Smooth muscle cell (in vitro differentiated cells): ENCODE measurements around the gene PSMD4. TPM values are rescaled to one million over a fixed set of nuclear protein-coding genes. Genes with fewer than 3 reads are reported as not detected.

Experiments
- DNase-seq: peaks from one replicate; lab custom pipeline; 2025; ENCODE audit not compliant: unreplicated experiment; lab: John Stamatoyannopoulos, UW
- H2AFZ ChIP-seq: fragments of 200-600 bp; sonication (generic); 2 replicates; pipeline ENCODE4 v1.6.0; 2016; ENCODE audit warnings: antibody characterized with exemption, low read depth, mild to moderate bottlenecking
- H3F3A ChIP-seq: fragments of 200-600 bp; sonication (generic); 2 replicates; pipeline ENCODE4 v1.6.0; 2017; ENCODE audit warnings: antibody characterized with exemption, low read depth
- H3K27ac ChIP-seq: fragments of 200-600 bp; sonication (generic); 2 replicates; pipeline ENCODE4 v1.5.1; 2016; ENCODE audit warnings: low read depth, mild to moderate bottlenecking
- H3K27me3 ChIP-seq: fragments of 200-600 bp; sonication (generic); 2 replicates; pipeline ENCODE4 v1.6.1; 2016; ENCODE audit warnings: low read depth, mild to moderate bottlenecking
- H3K36me3 ChIP-seq: fragments of 200-600 bp; sonication (generic); 2 replicates; pipeline ENCODE4 v1.5.1; 2016; ENCODE audit warnings: low read depth
- H3K4me1 ChIP-seq: fragments of 200-600 bp; sonication (generic); 2 replicates; pipeline ENCODE4 v1.5.1; 2016; ENCODE audit warnings: low read depth
- H3K4me2 ChIP-seq: fragments of 200-600 bp; sonication (generic); 2 replicates; pipeline ENCODE4 v1.6.0; 2016; ENCODE audit warnings: mild to moderate bottlenecking
- H3K4me3 ChIP-seq: fragments of 200-600 bp; sonication (generic); 2 replicates; pipeline ENCODE4 v1.5.1; 2016; ENCODE audit warnings: mild to moderate bottlenecking
- H3K79me2 ChIP-seq: fragments of 200-600 bp; sonication (generic); 2 replicates; pipeline ENCODE4 v1.6.0; 2016; ENCODE audit warnings: low read depth, mild to moderate bottlenecking
- H3K9ac ChIP-seq: fragments of 200-600 bp; sonication (generic); 2 replicates; pipeline ENCODE4 v1.6.0; 2016; ENCODE audit warnings: low read depth
- H3K9me3 ChIP-seq: fragments of 200-600 bp; sonication (generic); replicated peaks from 2 replicates; pipeline ENCODE4 v1.5.1; 2016; ENCODE audit warnings: low read depth
- H4K20me1 ChIP-seq: fragments of 200-600 bp; sonication (generic); 2 replicates; pipeline ENCODE4 v1.6.0; 2016; ENCODE audit warnings: low read depth
- WGBS: methylation state at CpG from one replicate; pipeline ENCODE4 v1.1.7; 2016; ENCODE audit warnings: low lambda C conversion rate; 5-methylcytosine and 5-hydroxymethylcytosine counted together
- polyA plus RNA-seq: library from polyadenylated mRNA; unstranded; fragments of >200 nt; fragmentation: Nextera tagmentation; extraction: Ambion mirVana; gene quantifications from 2 replicates; pipeline ENCODE4 v1.2.1, GENCODE V29; 2016
- total RNA-seq: library from RNA; depleted of rRNA; stranded (reverse); fragments of >200 nt; gene quantifications from 2 replicates; pipeline ENCODE4 v1.2.3, GENCODE V29; 2014
- TF ChIP-seq, protein P1 (sequence below): fragments of 200-600 bp; sonication (generic); IDR thresholded peaks from 2 replicates; pipeline ENCODE4 v1.5.1; 2017; ENCODE audit warnings: borderline replicate concordance, mild to moderate bottlenecking, antibody characterized with exemption; ENCODE audit not compliant: insufficient read depth, poor library complexity, severe bottlenecking

The PSMD4 gene
- total and polyA plus RNA-seq, 2 experiments from 2014 or later = 109 to 198 TPM

DNA sequence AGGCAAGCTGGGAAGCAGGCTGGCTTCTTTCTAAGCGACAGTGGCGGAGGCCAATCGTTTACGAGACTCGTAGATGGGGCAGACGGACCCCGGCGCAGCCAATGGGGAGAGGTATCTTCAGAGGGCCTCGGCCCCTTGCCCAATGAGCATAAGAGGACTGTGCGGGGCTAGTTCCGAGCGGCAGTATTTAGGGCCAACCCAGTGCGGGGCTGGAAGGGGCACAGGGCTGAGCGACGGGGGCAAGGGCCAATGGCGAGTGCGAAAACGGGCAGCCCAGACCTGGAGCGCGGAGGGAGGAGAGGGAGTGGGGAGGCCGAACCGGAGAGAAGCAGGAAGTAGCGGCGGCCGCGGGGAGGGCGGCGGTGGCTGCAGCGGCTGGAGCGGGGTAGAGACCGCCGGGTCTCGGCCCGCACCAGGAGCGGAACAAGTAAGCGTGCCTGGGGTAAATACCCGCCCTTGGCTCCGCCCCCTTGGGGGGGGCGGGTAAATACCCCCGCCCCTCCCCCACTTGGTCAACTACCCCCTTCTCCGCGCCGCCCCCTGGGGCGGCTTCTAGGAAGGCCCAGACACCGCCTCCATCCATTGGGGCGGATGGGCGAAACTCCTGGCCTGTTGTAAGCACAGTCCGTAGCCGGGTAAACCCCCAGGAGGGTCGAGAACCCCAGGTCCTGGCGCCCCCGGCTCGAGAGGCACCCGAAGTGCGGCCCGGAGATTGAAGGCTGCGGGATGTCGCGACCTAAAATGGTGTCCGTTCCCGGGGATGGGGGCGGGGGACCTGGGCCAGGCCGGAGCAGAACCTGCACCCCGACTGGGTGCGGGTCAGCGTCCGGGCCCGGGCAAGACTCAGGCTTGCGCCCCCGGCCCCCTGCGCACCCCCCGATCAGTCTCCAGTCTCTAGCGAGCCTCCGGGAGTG lies 27.7 kb downstream of the PSMD4 start, which contains the start of gene ZNF687:
TSS of gene ZNF687 (plus strand) at position 331 of the 914 bp plus-strand sequence. CDS start 3,993 bp downstream, outside the sequence.
- H3K36me3 ChIP-seq = no peaks in the 10 kb centered on the region
- TF ChIP-seq, protein P1, sequence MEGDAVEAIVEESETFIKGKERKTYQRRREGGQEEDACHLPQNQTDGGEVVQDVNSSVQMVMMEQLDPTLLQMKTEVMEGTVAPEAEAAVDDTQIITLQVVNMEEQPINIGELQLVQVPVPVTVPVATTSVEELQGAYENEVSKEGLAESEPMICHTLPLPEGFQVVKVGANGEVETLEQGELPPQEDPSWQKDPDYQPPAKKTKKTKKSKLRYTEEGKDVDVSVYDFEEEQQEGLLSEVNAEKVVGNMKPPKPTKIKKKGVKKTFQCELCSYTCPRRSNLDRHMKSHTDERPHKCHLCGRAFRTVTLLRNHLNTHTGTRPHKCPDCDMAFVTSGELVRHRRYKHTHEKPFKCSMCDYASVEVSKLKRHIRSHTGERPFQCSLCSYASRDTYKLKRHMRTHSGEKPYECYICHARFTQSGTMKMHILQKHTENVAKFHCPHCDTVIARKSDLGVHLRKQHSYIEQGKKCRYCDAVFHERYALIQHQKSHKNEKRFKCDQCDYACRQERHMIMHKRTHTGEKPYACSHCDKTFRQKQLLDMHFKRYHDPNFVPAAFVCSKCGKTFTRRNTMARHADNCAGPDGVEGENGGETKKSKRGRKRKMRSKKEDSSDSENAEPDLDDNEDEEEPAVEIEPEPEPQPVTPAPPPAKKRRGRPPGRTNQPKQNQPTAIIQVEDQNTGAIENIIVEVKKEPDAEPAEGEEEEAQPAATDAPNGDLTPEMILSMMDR = no peak
- H3K4me2 ChIP-seq = peak within 1 kb of the TSS; percentile 96
- peaks cover 22% of the 10 kb centered on the region for H3K79me2 ChIP-seq
- no peaks in the 10 kb centered on the region for H3K27me3 ChIP-seq
- no peak within 1 kb of the TSS for H2AFZ ChIP-seq
- 1% methylated on average over 53 of the region's 74 CpGs for WGBS
- peaks cover 13% of the 10 kb centered on the region for H3K4me1 ChIP-seq
- DNase-seq = peak; percentile 96
- H3K9me3 ChIP-seq = no peaks in the 10 kb centered on the region
- peak within 1 kb of the TSS; percentile 84 for H3K4me3 ChIP-seq
- no peaks in the 10 kb centered on the region for H3F3A ChIP-seq
- H3K9ac ChIP-seq = peak within 1 kb of the TSS; percentile 89
- H4K20me1 ChIP-seq = peaks cover 40% of the 10 kb centered on the region
- peak within 1 kb of the TSS; percentile 93 for H3K27ac ChIP-seq

DNA sequence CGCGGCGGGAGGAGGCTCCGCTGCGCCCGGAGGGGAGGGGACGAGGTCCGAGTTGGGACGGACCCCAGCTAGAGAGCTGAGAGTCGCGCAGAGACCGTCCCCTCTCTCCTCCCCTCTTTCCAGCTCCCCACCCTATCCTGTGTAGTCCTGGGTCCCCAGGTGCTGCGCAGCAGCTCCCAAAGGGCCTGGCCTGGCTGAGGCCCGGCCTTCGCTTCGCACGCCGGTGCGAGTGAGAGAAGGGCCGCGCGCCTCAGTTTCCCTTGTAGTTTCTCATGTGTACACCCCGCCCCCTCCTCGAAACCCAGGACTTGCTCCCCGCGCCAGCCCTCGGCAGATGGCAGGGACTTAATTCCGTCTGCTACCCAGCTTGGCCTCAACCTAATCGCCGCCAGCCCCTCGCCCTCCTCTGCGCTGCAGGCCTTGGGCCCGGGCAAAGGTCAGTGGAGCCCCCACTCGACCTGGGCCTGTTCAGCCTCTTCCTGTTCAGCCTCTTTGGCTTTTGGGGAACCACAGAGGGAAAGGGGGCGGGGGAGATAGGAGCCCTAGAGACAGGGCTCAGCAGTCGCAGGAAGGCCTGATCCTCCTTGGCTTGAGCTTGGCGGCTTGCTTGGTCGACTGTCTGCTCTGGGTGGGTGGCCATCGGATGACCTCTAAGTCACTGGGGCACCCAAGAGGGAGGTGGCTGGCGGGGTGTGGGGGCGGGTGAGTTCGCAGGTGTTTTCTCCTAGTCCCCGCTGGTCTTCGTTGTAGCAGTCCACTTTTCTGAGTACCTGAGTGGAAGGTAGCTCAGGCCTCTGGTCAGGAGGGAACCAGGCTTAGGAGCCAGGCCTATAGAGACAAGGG lies 28.6 kb downstream of the PSMD4 start:
- TF ChIP-seq, protein P1 = no peak
- no peak for DNase-seq

GRCh38 chr1:151284013-151284577 lies 29.6 kb downstream of the PSMD4 start:
- peak overlapping the region; percentile 96 for H3K4me2 ChIP-seq

More for the DNA sequence above, 28.6 kb downstream of the PSMD4 start:
- 18% methylated on average over 40 of the region's 44 CpGs for WGBS
- H3F3A ChIP-seq = no peaks in the 10 kb centered on the region
- no peaks in the 10 kb centered on the region for H3K36me3 ChIP-seq
- H4K20me1 ChIP-seq = peaks cover 48% of the 10 kb centered on the region
- peaks cover 26% of the 10 kb centered on the region for H3K79me2 ChIP-seq
- peak overlapping the region; percentile 84 for H3K4me3 ChIP-seq
- H3K9ac ChIP-seq = peak overlapping the region; percentile 89
- H3K27me3 ChIP-seq = no peaks in the 10 kb centered on the region
- H3K4me1 ChIP-seq = peaks cover 13% of the 10 kb centered on the region
- no peak overlapping the region for H2AFZ ChIP-seq
- peak overlapping the region; percentile 93 for H3K27ac ChIP-seq
- no peaks in the 10 kb centered on the region for H3K9me3 ChIP-seq
- peak overlapping the region; percentile 96 for H3K4me2 ChIP-seq

More at GRCh38 chr1:151284013-151284577, 29.6 kb downstream of the PSMD4 start:
- Histone ChIP-seq H2AFZ (no peak overlapping the region), H3K9me3 (no peaks in the 10 kb centered on the region), H3F3A (no peaks in the 10 kb centered on the region), H3K4me3 (no peak overlapping the region), H4K20me1 (peaks cover 58% of the 10 kb centered on the region), H3K4me1 (peaks cover 13% of the 10 kb centered on the region), H3K27ac (no peak overlapping the region), H3K36me3 (no peaks in the 10 kb centered on the region), H3K9ac (no peak overlapping the region), H3K27me3 (no peaks in the 10 kb centered on the region), H3K79me2 (peaks cover 26% of the 10 kb centered on the region)
- no peak for DNase-seq
- WGBS = 74% methylated on average over 2 of the region's 2 CpGs
- TF ChIP-seq, protein P1 = no peak
